NT2/D1 (cell line): Measurements from ENCODE around the gene ESR2.

Experiments used
- DNase-seq: peaks from one replicate; pipeline ENCODE4 v3.0.0-alpha.2; 2011; ENCODE audit warnings: low read depth, low spot score
- H3K27me3 ChIP-seq: 2 replicates; pipeline ENCODE4 v1.6.0; 2011; ENCODE audit warnings: mild to moderate bottlenecking; ENCODE audit not compliant: insufficient read length, insufficient read depth
- H3K36me3 ChIP-seq: 2 replicates; pipeline ENCODE4 v1.6.1; 2011; ENCODE audit warnings: mild to moderate bottlenecking, low read length, mixed read lengths; ENCODE audit not compliant: insufficient read depth, insufficient read length
- H3K4me1 ChIP-seq: 2 replicates; pipeline ENCODE4 v1.5.1; 2011; ENCODE audit not compliant: insufficient read depth, insufficient read length
- H3K4me3 ChIP-seq: 2 replicates; pipeline ENCODE4 v1.5.1; 2011; ENCODE audit warnings: low read depth; ENCODE audit not compliant: insufficient read length
- H3K9ac ChIP-seq: 2 replicates; pipeline ENCODE4 v1.6.0; 2011; ENCODE audit warnings: low read depth; ENCODE audit not compliant: insufficient read length
- H3K9me3 ChIP-seq: 2 replicates; pipeline ENCODE4 v1.5.1; 2011; ENCODE audit warnings: mild to moderate bottlenecking, low read length; ENCODE audit not compliant: insufficient read depth
- SUZ12 ChIP-seq: IDR thresholded peaks from 2 replicates; pipeline ENCODE4 v1.6.1; 2011; ENCODE audit not compliant: insufficient read length, insufficient read depth; ENCODE audit errors: extremely low read depth
- YY1 ChIP-seq: IDR thresholded peaks from 2 replicates; pipeline ENCODE4 v1.6.1; 2011; ENCODE audit not compliant: insufficient read length, insufficient read depth
- ZNF274 ChIP-seq: IDR thresholded peaks from 2 replicates; pipeline ENCODE4 v1.6.1; 2011; ENCODE audit warnings: mild to moderate bottlenecking, low read depth, low read length

The ESR2 gene

GRCh38 chr14:64170181-64170580 lies 124.0 kb downstream of the ESR2 start:
- no peaks in the 10 kb centered on the region for H3K27me3 ChIP-seq
- no peak for DNase-seq
- no peak overlapping the region for H3K4me3 ChIP-seq
- H3K9ac ChIP-seq: no peak overlapping the region
- no peaks in the 10 kb centered on the region for H3K4me1 ChIP-seq
- no peaks in the 10 kb centered on the region for H3K9me3 ChIP-seq
- H3K36me3 ChIP-seq: peaks cover 24% of the 10 kb centered on the region
- no peak for TF ChIP-seq YY1
- no peak for TF ChIP-seq SUZ12
- TF ChIP-seq ZNF274: no peak

- no peak for DNase-seq
- no peak overlapping the region for H3K9ac ChIP-seq
- TF ChIP-seq ZNF274 (no peak), SUZ12 (no peak), YY1 (no peak)
- peaks cover 10% of the 10 kb centered on the region for H3K36me3 ChIP-seq
- no peaks in the 10 kb centered on the region for H3K4me1 ChIP-seq
- H3K27me3 ChIP-seq: no peaks in the 10 kb centered on the region
- no peak overlapping the region for H3K4me3 ChIP-seq
- no peaks in the 10 kb centered on the region for H3K9me3 ChIP-seq
Observed at GRCh38 chr14:64159588-64159987, 134.6 kb downstream of the ESR2 start.

DNA sequence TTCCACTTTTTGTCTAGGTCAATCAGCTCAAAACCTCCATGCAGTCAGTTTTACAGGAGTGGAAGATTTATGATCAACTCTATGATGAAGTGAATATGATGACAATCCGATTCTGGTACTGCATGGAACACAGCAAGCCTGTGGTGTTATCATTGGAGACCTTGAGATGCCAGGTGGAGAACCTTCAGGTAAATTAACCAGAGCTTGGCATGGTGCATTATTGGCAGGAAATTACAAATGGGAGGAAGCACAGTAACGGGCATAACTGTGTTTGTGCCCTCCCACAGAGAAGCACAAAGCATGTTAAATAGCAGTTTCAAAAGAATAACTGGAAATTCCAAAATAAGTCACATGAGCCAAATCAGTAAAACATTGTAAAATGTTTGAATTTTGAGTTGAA lies 135.6 kb downstream of the ESR2 start:
- no peaks in the 10 kb centered on the region for H3K9me3 ChIP-seq
- H3K27me3 ChIP-seq: no peaks in the 10 kb centered on the region
- no peak overlapping the region for H3K4me3 ChIP-seq
- no peak overlapping the region for H3K9ac ChIP-seq
- no peak for TF ChIP-seq ZNF274
- no peak for TF ChIP-seq SUZ12
- no peak for TF ChIP-seq YY1
- no peaks in the 10 kb centered on the region for H3K4me1 ChIP-seq
- H3K36me3 ChIP-seq: peaks cover 10% of the 10 kb centered on the region
- DNase-seq: no peak

GRCh38 chr14:64149921-64150320 lies 144.2 kb downstream of the ESR2 start:
- Histone ChIP-seq H3K4me1 (no peaks in the 10 kb centered on the region), H3K36me3 (no peaks in the 10 kb centered on the region)
- TF ChIP-seq SUZ12: no peak

DNA sequence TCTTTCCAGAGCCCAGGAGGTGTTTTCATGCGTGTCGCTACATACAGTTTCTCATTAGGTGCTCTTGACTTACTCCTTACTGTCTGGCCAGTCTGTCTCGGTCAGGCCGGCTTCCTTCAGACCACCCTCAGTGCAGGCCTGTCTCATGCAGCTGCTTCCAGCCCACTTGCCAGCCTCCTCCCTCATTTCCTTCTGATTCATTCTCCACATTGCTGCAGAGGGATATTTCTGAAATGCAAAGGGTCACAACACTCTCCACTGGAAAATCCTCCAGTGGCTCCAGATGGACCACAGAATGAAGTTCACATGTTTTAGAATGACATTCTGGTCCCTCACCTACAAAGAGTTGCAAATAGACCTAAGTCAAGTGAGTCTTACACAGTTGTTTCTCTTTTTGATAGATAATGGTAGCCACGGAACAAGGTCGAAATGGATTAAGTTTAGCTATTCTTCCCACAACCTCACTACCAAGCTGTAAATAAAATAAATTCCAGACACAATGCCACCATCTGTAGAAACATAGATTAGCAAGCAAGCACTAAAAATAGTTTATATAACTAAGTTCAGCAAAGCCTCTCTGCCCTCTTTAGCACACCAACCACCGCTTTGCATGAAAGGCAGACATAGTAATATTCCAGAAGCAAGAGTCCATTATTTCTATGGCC lies 146.9 kb downstream of the ESR2 start:
- TF ChIP-seq ZNF274: no peak
- TF ChIP-seq SUZ12: no peak
- TF ChIP-seq YY1: no peak
- no peak for DNase-seq

More at GRCh38 chr14:64149921-64150320, 144.2 kb downstream of the ESR2 start:
- no peak overlapping the region for H3K9ac ChIP-seq
- no peaks in the 10 kb centered on the region for H3K9me3 ChIP-seq
- H3K27me3 ChIP-seq: no peaks in the 10 kb centered on the region
- DNase-seq: no peak
- H3K4me3 ChIP-seq: no peak overlapping the region

DNA sequence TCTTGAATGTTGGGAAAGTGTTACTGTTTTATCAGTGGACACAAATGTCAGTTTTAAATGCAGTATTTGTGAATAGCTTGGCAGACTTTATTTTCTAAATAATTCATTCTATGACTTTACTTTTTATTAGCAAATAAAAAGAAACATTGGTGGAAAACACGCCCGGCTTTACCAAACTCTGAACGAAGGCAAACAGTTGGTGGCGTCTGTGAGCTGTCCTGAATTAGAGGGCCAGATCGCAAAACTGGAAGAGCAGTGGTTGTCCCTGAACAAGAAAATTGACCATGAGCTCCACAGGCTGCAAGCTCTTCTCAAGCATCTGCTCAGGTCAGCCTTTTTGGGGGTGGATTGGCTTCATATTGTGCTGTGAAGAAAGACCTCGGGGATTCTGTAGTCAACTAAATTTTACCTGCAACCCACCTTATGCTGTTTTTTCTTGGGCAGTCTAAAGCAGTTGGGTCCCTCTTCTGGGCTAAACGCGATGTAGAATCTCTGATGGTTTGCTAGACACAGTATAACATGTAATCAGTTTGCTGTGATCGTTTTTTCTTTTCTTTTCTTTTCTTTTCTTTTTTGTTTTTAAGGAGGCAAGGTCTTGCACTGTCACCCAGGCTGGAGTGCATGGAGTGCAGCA lies 156.4 kb downstream of the ESR2 start:
- Histone ChIP-seq H3K9ac (no peak overlapping the region), H3K36me3 (peaks cover 21% of the 10 kb centered on the region), H3K4me1 (no peaks in the 10 kb centered on the region), H3K9me3 (no peaks in the 10 kb centered on the region), H3K4me3 (no peak overlapping the region), H3K27me3 (no peaks in the 10 kb centered on the region)
- TF ChIP-seq ZNF274: no peak
- no peak for TF ChIP-seq SUZ12
- no peak for TF ChIP-seq YY1
- no peak for DNase-seq

More for the DNA sequence above, 146.9 kb downstream of the ESR2 start:
- Histone ChIP-seq H3K4me1 (no peaks in the 10 kb centered on the region), H3K27me3 (no peaks in the 10 kb centered on the region), H3K4me3 (no peak overlapping the region), H3K36me3 (peaks cover 6% of the 10 kb centered on the region), H3K9me3 (no peaks in the 10 kb centered on the region), H3K9ac (no peak overlapping the region)

DNA sequence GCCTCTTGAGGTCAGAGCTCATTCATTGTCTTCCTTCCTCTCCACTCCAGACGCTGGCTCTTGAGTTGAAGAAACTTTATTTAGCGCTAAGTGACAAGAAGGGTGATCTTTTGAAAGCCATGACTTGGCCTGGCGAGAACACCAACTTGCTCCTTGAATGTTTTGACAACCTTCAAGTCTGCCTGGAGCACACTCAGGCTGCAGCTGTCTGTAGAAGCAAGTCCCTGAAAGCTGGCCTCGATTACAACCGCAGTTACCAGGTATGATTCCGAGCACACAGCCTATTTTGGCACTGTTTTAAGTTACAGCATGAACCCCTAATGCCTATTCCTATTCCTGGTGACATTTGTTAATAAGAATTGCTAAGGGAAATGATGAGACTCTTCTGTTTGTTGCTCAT lies 167.6 kb downstream of the ESR2 start:
- Histone ChIP-seq H3K4me1 (no peaks in the 10 kb centered on the region), H3K27me3 (no peaks in the 10 kb centered on the region), H3K36me3 (peaks cover 28% of the 10 kb centered on the region), H3K9ac (no peak overlapping the region), H3K9me3 (no peaks in the 10 kb centered on the region), H3K4me3 (no peak overlapping the region)
- no peak for DNase-seq
- TF ChIP-seq SUZ12 (no peak), ZNF274 (no peak), YY1 (no peak)
